HG02759 (cell line): Measurements from ENCODE around the gene FAM25G.
"Not testable (repeated sequence)": the region's sequence is repeated elsewhere in the genome, so short reads cannot be mapped to it uniquely, and the experiment has no call there.

Experiments
- ATAC-seq: cut with Tn5 transposase; IDR thresholded peaks from one replicate; pipeline ENCODE4 v1.9.1; 2021; ENCODE audit warnings: mild to moderate bottlenecking, moderate library complexity; ENCODE audit not compliant: unreplicated experiment

The FAM25G gene

DNA sequence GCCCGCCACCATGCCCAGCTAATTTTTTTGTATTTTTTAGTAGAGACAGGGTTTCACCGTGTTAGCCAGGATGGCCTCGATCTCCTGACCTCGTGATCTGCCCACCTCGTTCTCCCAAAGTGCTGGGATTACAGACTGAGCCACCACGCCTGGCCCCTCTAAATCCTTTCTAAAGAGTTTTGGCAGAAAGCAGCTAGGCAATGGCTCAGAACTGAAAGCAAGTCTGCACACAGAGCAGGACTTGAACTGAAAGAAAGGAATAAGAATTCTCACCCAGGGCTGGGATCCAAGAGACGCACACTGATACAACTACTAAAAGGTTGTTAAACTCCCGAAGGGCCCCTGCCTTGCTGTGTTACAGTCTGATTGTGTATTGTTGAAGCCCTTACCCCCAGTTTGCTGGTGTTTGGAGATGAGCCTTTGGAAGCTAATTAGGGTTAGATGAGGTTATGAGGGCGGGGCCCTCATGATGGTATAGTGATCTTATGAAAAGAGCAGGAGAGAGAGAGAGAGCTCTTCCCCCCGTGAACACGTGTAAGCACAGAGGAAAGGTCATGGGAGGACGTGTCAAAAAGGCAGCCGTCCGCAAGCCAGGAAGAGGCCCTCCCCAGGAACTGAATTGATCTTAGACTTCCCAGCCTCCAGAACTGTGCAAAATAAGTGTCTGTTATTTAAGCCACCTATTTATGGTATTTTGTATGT, 26.1 kb downstream of the FAM25G start:
- not testable (repeated sequence) for ATAC-seq

DNA sequence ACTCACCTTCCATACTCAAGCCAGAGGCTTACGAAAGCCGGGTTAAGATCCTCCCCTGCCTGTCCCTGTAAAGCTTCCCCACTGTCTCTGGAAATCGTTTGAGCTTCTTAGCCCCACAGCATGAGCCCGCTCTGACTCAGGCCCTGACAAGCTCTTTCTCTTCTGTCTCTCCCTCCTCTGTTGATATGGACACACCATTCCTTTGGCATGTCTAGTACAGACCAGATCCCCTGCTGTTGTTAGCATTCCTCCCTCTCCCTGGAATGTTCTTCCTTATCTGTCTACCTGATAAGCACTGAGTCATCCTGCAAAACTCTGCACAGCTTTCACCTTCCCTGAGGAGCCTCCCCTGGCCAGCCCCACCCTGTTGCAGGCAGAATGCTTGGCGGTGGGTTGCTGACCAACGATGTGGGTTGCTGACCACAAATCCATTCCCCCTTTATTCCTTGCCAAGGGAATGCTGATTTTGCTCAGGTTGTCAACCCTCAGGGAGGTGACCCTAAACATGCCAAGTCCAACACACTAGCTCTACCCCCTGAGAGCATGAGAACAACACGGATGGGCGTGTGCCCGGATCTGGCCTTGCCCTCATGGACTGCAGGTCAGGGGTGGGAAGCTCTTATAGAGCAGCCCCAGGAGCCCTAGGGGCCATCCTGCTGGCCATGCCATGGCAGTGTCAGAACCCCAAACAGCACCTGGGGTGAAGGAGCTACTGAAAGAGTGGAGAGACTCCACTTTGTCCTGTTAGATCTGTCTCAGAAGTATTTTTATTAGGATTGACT, 28.7 kb downstream of the FAM25G start:
- ATAC-seq = not testable (repeated sequence)

DNA sequence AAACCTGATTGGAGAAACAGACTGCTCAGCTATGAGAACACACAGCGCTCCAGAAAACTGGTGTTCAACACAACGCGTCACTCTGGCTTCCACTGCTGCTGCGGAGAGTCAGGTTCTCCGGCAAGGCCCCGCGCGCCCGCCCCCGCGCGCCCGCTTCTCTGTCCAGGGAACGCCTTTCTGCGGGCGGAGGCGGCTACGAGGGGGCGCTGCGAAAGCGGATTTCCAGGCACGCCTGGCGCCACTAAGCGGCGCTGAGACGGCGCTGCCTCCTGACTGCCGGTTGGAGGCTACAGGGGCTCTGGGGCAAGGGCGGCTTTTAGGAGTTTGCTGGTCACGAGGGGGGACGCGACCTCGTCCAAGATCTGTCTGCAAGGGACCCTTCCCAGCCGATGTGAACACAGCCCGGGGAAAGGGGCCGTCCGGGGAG, 30.2 kb downstream of the FAM25G start:
- peak; percentile 79 for ATAC-seq

DNA sequence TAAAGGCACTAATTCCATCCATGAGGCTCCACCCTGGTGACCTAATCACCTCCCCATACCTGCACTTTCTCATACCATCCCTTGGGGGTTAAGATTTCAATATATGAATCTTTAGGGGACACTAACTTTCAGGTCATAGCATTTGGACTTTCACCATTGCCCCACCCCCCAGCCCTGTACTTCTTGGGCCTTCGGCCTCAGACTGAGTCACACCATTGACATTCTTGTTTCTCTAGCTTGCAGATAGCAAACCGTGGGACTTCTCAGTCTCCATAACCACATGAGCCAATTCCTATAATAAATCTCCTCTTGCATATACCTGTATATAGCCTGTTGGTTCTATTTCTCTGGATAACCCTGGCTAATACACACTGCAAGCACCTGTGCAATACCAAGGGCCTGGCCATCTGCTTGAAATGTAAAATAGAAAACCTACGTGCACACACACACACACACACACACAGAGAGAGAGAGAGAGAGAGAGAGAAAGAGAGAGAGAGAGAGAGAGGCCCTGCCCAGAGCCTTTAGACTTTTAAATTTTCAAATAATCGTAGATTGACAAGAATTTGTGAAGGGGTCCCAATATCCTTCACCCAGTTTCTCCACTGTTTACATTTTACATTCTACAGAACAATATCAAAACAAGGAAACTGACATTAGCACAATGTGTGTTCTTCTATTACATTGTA, 32.9 kb downstream of the FAM25G start:
- ATAC-seq = no peak

DNA sequence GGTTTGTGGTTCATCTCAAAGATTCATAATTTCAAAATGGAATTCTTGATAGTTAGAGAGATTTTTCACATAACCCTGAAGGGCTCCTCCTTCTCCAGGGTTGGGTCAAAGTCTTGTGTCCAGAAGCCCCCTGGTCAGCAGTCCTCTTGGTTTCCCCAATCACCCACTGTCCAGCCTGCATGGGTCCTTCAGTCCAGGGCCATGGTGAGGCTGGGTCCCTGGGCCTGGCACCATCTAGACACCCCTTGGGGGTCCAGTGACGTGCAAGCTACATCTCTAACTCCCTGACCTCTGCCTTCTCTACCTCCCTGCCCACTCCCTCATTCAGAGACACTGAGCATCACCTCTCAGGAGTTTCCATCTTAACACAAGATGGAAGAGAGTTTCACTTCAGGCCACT, 33.7 kb downstream of the FAM25G start:
- no peak for ATAC-seq

DNA sequence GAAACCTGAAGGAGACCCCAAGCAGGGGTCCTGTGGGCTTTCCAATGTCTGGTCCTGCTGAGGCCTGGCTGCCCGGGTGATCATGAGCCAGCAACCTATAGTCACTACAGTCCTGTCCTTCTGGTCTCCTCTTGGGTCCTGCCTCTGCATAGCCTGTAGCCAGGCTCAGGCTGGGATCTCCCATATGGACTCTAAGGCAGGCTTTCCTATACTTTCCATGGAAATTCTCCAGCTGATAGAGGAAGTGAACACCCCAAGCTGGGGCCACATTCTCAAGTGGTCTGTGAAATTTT, 34.0 kb downstream of the FAM25G start:
- ATAC-seq = no peak

DNA sequence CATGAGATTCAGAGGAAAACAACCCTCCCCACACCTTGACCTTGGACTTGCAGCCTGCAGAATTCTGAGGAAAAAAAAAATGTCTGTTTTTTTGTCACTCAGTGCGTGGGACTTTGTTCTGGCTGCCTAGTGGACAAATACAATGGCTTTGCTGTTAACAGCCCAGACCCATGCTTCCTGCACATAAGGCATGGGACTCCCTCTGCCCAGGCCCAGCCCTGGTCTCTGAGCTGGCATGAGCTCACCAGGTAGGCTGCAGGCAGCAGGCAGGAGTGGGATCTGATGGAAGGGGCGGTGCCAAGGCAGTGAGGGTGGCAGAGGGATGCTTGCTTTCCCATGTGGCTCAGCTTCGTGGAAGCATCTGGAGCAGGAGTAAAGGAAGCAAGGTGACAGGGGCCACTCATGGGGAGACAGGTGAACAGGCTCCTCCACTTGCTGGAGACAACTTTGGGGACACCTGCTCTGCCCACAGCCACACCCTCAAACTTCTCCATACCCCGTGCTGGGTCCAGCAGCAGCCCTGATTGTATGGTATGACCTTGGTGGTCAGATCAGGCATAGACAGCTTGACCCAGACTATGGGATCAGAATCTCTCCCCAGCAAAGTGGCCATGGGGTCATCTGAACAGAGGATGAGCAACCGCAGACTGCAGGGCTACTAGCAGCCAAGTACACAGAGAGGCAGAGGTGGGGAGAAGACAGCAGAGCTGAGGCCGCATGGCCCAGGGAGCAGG, 34.5 kb downstream of the FAM25G start:
- ATAC-seq = no peak

DNA sequence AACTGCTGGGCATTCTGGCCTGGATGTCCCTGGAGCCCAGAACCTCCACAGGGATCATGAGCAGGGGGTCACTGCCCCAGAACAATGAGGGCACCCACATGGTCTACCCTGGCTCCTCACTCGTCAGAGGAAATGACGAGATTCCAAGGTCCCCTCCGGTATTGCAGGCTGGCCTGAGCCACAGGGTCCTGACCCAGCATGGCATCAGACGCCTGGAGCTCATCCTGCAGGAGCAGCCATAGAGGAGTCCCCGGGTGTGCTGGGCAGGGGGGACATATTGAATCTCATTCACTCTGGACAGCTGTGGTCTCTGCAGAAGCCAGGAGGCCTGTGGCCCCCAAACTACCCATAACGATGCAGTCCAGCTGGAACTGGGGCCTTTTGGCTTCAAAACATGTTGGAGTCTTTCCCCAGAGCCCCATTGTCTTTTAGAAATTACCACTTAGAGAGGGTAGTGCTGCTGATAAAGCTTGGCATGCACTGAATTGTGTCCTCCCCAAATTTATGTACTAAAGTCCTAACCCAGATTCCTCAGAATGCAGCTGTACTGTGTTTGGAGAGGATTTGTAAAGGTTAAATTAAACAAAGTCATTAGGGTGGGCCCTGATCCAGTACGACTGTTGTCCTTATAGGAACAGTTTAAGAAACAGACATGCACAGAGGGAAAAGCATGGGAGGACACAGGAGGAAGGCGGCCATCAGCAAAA, 35.3 kb downstream of the FAM25G start:
- no peak for ATAC-seq

DNA sequence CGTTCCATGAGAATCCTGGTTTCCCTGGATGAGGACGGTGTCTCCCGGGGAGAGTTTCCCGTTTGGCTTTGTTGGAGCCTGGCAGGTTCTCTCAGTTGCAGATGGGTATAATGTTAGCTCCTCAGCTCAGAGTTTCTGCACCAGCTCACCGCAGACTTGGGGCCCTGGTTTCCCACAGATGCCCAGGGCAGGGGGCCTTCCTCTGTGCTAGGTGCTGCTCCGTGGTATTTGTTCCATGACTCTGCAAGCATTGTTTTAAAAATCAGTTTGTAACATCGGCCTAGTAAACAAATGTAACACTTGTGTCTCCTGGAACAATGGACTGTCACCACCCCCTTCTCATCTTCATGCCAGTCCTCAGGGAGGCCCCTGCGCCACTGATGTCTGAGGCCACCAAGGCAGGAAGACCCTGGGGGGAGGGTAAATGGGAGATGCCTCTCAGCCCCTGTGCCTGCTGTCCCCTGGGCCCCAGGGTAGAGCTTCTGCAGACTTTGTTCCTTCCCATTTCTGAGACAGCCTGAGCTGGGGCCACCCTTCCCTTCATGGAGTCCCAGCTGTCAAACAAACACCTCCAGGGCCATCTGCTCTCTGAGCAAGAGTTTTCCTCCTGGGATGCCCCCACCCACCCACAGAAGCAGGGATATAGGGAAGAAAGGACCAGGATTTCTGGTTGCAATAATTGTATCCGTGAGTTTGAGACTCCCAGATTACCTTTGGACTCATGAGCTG, 36.0 kb downstream of the FAM25G start:
- not testable (repeated sequence) for ATAC-seq

DNA sequence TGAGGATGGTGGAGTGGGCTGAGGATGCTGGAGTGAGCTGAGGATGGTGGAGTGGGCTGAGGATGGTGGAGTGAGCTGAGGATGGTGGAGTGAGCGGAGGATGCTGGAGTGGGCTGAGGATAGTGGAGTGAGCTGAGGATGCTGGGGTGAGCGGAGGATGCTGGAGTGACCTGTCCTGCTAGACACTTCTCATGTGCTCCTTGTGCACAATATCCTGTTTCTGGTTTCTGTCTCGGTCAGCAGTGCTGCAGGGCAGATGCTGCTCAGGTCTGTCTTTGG, 36.8 kb downstream of the FAM25G start:
- ATAC-seq = no peak

DNA sequence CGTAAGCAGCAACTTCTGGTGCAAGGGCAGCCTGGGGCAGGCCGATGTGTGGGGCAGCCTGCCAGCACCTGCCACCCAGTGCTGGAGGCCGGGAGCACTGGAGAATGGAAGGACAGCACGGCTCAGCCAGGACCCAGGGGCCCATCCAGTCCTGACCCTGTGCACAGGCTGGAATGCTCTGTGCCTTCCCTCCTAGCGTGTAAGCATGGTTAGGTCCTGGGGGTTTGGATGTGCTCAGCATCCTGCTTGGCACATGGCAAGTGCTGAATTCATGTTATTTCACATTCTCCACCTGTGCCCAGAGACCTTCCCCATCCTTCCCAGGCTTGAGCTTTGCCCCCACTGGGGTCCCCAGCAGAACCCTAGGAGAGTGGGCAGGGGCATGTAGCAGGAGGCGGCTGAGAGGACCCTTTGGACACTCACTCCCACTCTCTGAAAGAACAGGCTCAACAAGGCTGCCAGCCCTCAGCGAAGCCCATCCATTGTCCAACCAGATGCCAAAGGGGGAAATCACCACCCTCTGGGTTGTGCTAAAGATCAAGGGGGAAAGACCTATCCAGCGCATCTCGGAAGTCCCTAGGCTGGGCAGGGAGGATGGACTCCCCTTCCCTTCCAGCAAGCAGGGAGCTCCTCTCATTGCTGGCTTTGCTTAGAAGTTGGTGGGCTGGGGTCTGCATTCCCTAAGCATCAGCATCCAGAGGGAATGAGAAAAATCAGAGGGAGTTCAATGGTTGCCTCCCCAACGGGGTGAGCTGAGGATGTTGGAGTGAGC, 37.3 kb downstream of the FAM25G start:
- ATAC-seq = no peak

DNA sequence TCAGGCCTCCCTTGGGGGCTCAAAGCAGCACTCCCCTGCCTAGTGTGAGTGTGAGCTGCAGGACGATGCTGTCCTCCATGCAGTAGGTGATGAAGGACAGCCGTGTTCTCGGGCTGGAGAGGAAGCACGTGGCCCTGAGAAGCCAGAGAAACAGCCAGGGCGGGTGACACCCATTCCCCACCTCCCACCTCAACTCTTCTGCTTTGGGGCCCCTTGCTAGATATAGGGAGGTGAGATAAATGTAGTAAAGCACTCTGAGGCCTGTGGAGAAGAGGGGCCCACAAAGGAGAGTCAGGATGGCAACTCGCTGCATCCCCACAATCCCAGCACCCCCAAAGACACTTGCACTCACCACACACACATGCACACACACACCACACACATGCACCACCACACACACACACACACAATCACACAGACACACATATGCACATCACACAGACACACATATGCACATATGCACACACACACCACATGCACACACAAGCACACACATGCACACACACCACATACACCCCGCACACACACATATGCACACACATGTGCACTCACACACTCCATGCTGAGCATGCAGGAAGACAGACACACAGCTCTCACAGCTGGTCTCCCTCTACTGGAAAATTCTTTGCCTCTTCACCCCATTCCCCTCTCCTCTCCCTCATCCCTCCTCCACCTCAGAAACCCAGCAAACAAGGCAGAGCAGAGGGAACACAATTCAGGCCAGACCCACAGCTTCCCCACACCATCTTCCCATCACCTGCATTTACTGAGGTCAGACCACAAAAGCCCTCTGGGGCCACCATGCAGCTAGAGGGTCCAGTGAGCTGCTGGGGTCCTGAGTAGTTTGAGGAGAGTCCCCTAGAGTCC, 38.1 kb downstream of the FAM25G start:
- no peak for ATAC-seq

DNA sequence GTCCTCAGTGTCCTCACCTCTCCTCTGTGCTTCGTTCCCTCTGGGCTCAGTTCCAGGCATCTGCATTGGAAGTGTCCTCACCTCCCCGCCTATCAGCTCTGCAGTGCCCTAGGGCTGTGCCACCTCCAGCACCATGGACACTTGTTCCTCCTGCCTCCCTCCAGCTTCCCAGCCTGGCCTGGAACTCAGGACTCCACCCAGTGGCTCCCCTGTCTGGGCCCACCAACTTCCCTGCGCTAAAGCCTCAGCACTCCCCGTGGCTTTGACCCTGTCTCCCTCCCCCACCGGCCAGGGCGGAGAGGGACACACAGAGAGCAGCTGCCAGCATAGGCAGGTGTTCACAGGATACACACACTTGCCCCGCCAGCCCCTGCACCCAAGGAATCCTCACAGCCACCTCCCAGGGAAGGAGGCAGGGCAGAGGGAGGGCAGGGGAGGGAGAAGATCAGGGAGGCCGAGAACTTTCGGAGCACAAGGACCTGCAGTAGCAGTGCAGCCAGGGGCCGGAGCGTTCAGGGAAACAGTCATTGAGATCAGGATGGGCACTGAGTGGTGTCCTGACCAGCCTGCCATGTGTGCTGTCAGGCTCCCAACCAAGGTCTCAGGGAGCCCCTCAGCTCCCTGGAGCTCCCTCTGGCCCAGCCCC, 38.9 kb downstream of the FAM25G start:
- no peak for ATAC-seq

DNA sequence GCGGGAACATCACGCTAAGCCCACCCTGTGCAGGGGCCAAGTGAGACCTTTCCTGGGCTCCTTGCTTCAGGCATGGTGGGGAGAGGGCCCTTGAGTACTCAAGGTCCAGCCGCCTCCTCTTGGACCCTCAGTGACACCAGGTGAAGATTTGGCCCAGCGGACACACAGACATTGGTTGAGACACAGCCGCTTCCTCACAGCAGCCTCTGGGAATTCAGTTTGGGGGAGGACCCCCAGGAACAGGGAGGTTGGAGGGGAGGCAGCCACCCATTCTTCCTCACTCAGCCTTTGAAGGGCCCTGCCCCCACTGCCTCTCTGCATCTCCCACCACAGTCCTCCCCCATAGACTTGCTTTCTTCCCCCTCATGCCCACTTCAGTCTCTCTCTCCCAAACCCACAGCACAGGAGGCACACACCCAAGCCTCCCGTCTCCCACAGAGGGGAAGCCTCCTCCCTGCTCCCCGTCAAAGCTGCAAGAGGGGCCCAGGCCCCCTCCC, 39.5 kb downstream of the FAM25G start:
- no peak for ATAC-seq

DNA sequence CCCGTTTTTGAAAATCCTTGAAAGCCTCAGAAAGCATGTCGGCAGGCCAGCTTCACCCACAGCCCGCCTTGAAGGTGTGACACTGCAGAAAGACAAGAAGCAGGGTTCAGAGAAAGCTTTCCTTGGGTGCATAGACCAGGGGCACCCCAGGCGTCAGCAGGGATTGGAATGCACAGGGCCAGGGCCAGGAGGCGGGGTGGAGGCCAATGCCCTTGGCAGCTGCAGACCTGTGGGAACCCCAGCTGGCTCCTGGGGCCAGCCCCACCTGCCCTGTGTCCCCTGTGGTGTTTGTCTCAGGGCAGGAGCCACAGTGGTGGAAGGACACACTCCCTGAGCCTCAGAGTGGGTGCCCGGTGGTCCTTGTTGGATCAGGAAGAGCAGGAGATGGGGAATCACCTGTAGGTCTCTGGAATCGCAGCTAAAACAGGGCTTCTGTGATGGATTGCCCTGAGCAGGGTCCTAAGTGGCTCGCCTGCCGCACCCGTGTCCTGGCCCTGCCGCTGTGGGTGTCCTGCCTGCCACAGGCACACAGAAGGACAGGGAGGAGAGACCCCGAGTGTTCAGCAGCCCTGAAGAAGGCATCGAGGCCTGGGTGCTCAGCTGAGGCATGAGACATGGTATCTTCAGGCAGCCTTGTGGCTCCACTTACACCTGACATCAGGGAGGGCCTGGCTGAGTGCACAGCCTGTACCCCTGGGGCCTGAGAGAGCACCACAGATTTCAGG, 40.1 kb downstream of the FAM25G start:
- no peak for ATAC-seq

DNA sequence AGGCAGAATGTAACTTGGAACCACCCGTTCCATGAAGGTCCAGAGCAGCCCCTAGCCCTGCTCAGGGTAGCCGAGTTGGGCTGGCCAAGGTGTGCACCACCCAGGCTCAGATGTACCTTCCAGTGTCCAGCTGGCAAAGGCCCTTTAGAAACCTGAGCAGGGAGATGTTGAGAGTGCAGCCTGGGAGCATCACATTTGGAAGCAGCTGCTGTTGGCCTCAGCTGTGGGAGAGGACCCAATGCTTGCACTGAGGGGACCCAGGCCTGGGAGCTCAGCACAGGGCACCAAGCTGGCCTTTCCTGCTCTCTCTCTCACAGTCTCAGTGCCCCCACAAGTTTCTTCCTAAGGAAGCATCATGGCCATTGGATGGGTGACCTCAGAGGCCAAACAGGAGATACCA, 41.1 kb downstream of the FAM25G start:
- no peak for ATAC-seq

DNA sequence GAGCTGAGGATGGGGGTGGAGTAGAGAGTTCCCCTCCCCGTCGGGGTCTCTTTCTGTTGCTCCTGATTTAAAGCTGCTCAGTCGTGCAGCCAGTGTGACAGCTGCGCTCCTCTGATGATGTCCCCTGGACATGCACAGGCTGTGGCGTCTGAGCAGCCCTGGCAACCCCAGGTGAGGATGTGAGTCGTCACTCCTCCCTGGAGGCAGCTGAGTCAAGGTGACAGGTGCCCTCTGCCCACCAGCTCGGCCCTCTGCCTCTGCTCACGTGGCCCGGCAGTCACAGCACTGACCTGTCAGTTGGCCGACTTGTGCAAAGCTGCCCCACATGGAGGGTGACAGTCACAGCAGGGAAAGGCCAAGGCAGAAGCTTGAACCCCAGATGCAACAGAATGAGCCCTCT, 41.5 kb downstream of the FAM25G start:
- ATAC-seq = no peak
